Measurements from ENCODE around the gene ERCC6L. TPM values are rescaled to one million over a fixed set of nuclear protein-coding genes. Genes with fewer than 3 reads are reported as not detected.
A peak's percentile ranks its signal among the peaks of the same experiment; 100 is the strongest.

ERCC6L gene
- total RNA-seq, 4 donors from 2014 or later: 0.26 to 3.5 (median 0.41) TPM

DNA sequence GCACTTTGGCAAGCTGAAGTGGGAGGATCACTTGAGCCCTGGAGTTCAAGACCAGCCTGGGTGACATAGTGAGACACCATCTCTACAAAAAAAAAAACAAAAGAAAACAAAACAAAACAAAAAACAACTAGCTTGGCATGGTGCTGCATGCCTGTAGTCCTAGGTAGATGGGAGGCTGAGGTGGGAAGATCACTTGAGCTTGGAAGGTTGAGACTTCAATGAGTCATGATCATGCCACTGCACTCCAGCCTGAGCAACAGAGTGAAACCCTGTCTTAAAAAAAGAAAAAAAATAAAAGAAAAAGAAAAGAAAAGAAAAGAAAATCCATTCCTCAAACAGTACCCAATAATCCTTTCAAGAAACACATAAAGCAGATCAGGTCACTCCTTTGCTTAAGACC lies 14.9 kb upstream of the ERCC6L start:
- no peak for DNase-seq
- intact Hi-C loops (cut with DNase I; ENCODE audit: low total_unique reads): no loop called here
- Histone ChIP-seq H3K27me3 (peaks cover 0 to 8% of the 10 kb centered on the region in 2 donors), H3K27ac (no peak overlapping the region), H3K9me3 (no peaks in the 10 kb centered on the region), H3K36me3 (no peaks in the 10 kb centered on the region), H3K4me3 (no peak overlapping the region), H3K4me1 (no peaks in the 10 kb centered on the region)
- TF ChIP-seq, protein P1, sequence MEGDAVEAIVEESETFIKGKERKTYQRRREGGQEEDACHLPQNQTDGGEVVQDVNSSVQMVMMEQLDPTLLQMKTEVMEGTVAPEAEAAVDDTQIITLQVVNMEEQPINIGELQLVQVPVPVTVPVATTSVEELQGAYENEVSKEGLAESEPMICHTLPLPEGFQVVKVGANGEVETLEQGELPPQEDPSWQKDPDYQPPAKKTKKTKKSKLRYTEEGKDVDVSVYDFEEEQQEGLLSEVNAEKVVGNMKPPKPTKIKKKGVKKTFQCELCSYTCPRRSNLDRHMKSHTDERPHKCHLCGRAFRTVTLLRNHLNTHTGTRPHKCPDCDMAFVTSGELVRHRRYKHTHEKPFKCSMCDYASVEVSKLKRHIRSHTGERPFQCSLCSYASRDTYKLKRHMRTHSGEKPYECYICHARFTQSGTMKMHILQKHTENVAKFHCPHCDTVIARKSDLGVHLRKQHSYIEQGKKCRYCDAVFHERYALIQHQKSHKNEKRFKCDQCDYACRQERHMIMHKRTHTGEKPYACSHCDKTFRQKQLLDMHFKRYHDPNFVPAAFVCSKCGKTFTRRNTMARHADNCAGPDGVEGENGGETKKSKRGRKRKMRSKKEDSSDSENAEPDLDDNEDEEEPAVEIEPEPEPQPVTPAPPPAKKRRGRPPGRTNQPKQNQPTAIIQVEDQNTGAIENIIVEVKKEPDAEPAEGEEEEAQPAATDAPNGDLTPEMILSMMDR (IDR thresholded peaks at IDR 0.05): no peak
- TF ChIP-seq POLR2A (IDR thresholded peaks at IDR 0.05): no peak

DNA sequence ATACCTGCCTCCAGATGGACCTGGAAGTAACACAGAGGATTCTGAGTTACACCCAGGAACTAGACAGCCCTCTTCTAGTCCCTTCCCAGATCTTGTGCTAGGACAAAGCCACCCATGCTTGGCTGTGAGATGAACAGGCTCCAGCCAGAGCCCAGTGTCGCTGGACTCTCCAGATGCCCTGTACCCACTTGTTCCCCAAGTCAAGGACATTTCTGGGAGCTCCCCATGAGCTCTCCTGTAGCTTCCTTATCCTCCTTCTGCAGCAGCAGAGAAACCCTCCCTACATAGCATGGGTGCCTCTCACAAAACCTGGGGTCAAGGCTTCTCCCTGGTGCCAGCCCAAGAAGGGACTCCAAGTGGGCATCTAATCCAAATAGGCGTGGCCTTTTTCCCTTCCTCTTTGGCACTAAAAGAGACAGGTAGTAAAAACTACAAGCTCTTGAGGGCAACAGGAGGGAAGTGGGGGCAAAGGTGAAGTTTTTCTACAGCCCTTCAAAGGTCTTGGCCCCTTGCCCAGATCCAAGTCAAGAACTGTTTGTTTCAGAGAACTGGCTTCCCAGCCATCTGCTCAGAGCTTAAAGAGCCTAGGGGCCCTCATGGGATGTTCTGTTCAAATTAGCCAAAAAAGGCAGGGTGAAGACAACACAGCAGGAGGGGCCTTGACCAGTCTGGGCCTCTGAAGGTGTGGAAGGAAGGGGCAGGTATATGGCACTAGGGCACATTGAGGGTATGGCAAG lies 8.5 kb upstream of the ERCC6L start:
- no peak overlapping the region for H3K4me3 ChIP-seq
- TF ChIP-seq, protein P1 (IDR thresholded peaks at IDR 0.05): no peak
- no peak for TF ChIP-seq POLR2A (IDR thresholded peaks at IDR 0.05)
- no peak overlapping the region for H3K27ac ChIP-seq
- H3K36me3 ChIP-seq: no peaks in the 10 kb centered on the region
- intact Hi-C loops (cut with DNase I; ENCODE audit: low total_unique reads): no loop called here
- no peaks in the 10 kb centered on the region for H3K9me3 ChIP-seq
- DNase-seq: peak in 1 of 2 donors; percentile 59
- no peaks in the 10 kb centered on the region for H3K4me1 ChIP-seq
- H3K27me3 ChIP-seq: no peaks in the 10 kb centered on the region

DNA sequence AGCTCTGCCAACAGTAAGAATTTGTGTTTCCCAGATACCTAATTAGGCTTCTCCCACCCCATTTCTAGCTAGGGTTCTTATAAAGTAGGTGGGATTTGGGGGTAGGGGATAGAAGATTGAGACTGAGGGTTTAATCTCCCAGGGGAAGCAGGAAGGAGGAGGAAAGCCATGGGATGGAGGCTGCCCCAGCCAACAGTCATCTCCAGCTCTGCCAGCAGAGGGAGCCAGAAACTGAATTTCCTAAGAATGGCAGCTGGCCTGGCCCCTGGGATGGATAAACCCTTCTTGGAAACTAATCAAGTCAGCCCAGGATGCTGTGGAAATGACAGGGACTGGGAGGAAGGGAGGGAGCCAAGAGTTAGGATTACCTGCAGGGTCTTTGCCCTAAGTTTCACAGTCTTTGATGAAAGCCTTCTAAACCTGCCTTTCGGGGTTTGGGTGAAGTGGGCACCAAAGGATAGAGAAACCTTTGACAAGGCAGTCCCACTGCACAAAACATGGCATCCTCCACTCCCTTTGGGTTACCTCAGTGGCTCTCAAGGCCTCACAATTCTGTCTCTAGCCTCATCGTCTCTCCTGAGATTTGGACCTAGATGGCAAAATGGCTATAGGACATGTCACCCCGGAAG lies 6.7 kb upstream of the ERCC6L start:
- intact Hi-C loops (cut with DNase I; ENCODE audit: low total_unique reads): no loop called here

DNA sequence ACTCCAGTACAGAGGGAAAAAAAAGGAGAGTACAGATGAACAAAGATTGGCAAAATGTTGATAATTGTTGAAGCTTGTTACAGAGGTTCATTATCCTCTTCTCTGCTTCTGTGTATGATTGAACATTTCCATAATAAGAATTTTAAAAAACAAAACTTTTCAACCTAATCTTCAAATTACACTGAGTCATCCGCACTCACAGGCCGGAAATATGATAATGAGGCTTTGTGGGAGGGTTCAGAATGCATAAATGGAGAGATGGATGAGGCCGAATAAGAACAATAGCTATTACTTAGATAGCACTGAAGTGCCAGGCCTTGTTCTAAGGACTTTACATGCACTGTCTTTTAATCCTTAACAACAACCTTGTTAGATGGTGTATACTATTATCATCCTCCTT lies 4.6 kb upstream of the ERCC6L start:
- Histone ChIP-seq H3K9me3 (no peaks in the 10 kb centered on the region), H3K27me3 (no peaks in the 10 kb centered on the region), H3K27ac (no peak overlapping the region), H3K4me3 (no peak overlapping the region), H3K36me3 (no peaks in the 10 kb centered on the region), H3K4me1 (no peaks in the 10 kb centered on the region)
- TF ChIP-seq, protein P1 (IDR thresholded peaks at IDR 0.05): no peak
- no peak for TF ChIP-seq POLR2A (IDR thresholded peaks at IDR 0.05)
- DNase-seq: no peak
- intact Hi-C loops (cut with DNase I; ENCODE audit: low total_unique reads): no loop called here

More for the DNA sequence above, 6.7 kb upstream of the ERCC6L start:
- H3K36me3 ChIP-seq: no peaks in the 10 kb centered on the region
- H3K4me3 ChIP-seq: no peak overlapping the region
- no peaks in the 10 kb centered on the region for H3K9me3 ChIP-seq
- no peak for TF ChIP-seq POLR2A (IDR thresholded peaks at IDR 0.05)
- TF ChIP-seq, protein P1 (IDR thresholded peaks at IDR 0.05): peak; percentile 16 to 46 (median 38)
- no peaks in the 10 kb centered on the region for H3K27me3 ChIP-seq
- no peak overlapping the region for H3K27ac ChIP-seq
- no peaks in the 10 kb centered on the region for H3K4me1 ChIP-seq
- DNase-seq: no peak

DNA sequence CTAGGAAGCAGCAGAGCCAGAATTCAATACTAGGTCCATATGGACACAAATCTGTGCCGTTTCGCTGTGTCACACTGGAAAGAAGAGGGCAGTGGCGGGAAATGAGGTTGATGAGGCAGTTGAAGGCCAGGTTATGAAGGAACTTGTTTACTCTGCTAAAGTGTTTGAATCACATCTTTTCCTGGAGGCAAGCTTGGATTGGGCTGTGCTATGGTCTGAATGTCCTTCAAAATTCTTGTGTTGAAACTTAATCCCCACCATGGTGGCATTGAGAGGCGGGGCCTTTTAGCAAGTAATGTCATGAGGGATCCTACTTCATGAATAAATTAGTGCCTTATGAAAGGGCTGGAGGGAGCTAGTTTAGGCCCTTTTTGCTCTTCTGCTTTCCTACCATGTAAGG lies 2.1 kb upstream of the ERCC6L start:
- TF ChIP-seq POLR2A (IDR thresholded peaks at IDR 0.05): no peak
- TF ChIP-seq, protein P1 (IDR thresholded peaks at IDR 0.05): no peak
- H3K27me3 ChIP-seq: no peaks in the 10 kb centered on the region
- no peaks in the 10 kb centered on the region for H3K4me1 ChIP-seq
- H3K4me3 ChIP-seq: no peak overlapping the region
- no peak for DNase-seq
- no peaks in the 10 kb centered on the region for H3K36me3 ChIP-seq
- intact Hi-C loops (cut with DNase I; ENCODE audit: low total_unique reads): no loop called here
- H3K9me3 ChIP-seq: no peaks in the 10 kb centered on the region
- no peak overlapping the region for H3K27ac ChIP-seq
